Activated CD4-positive, alpha-beta T cell treated with anti-CD3 and anti-CD28 coated beads, Interleukin-2, amount 10 ng/mL, durations not matched to agents 7 days and 5 days (primary cell): ENCODE measurements around the gene ZNF609. TPM values are rescaled to one million over a fixed set of nuclear protein-coding genes. Genes with fewer than 3 reads are reported as not detected.

Experiments used
- CTCF ChIA-PET: fragments of 350-600 bp; sonication (Branson Sonifier 250); formaldehyde crosslinking; loops from one replicate; lab custom pipeline; 2021; ENCODE audit warnings: antibody characterized with exemption; lab: Charles Lee
- POLR2A ChIA-PET: fragments of 350-600 bp; sonication (Branson Sonifier 250); formaldehyde crosslinking; loops from one replicate; lab custom pipeline; 2021; ENCODE audit warnings: antibody characterized with exemption; lab: Charles Lee
- DNase-seq: peaks from one replicate; pipeline ENCODE4 v3.0.0-alpha.2; 2020
- H3K27ac Mint-ChIP-seq: one replicate; pipeline ENCODE4 v1.8.0; 2021; ENCODE audit warnings: mild to moderate bottlenecking, moderate library complexity, mixed read lengths
- H3K27me3 Mint-ChIP-seq: one replicate; pipeline ENCODE4 v1.8.0; 2021; ENCODE audit warnings: mixed read lengths
- H3K36me3 Mint-ChIP-seq: one replicate; pipeline ENCODE4 v1.8.0; 2021; ENCODE audit warnings: low read depth, mixed read lengths
- H3K4me1 Mint-ChIP-seq: one replicate; pipeline ENCODE4 v1.8.0; 2021; ENCODE audit warnings: mixed read lengths
- H3K4me3 Mint-ChIP-seq: one replicate; pipeline ENCODE4 v1.8.0; 2021; ENCODE audit warnings: mild to moderate bottlenecking, moderate library complexity, mixed read lengths
- H3K9me3 Mint-ChIP-seq: one replicate; pipeline ENCODE4 v1.8.0; 2021; ENCODE audit warnings: mixed read lengths
- total RNA-seq, 2 experiments: library from RNA; stranded (reverse); gene quantifications; one replicate each; pipeline ENCODE4 v1.2.3, GENCODE V29; 2021

The ZNF609 gene
- total RNA-seq, 2 experiments from 2014 or later = 38.9 to 42.1 TPM

DNA sequence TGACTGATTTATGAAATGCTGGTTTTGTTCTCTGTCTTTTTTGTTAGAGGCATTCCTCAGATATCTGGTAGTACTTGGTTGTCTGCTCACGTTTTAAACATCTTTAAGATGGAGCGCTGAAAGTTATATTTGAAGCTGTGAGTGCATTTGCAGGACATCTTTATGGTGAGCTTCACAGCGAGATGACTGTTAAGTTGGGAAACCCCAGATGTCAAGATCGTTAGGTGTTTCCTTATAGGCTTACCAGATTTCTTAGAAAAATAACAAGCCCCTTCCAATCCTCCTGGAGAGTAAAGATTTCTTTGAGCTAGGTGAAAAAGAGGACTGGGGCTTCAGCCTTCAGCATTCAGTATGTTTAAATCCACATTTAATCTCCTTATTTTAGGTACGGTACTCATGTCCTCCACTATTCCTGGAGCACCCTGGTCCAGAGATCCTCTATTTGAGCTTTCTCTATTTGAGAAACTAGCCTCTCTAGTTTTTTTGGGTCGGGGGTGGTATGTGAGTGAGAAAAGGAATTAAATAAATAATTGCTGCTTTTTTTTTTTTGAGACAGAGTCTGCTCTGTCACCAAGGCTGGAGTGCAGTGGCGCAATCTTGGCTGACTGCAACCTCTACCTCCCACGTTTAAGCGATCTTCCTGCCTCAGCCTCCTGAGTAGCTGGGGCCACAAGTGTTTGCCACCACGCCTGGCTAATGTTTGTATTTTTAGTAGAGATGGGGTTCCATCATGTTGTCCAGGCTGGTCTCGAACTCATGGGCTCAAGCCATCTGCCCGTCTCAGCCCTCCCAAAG, 72.3 kb downstream of the ZNF609 start:
- Mint-ChIP-seq H3K4me3 (no peak overlapping the region), H3K9me3 (peaks cover 5% of the 10 kb centered on the region), H3K4me1 (peaks cover 53% of the 10 kb centered on the region), H3K27me3 (no peaks in the 10 kb centered on the region), H3K36me3 (peaks cover 32% of the 10 kb centered on the region), H3K27ac (no peak overlapping the region)
- no peak for DNase-seq
- ChIA-PET POLR2A (no interaction called here), CTCF (interaction anchor here (0.6 to 1.1 kb wide), 3 partner anchors 10 to 85 kb away, joined by 3 to 5 read pairs (median 4); no protein-coding TSS in a partner anchor)

DNA sequence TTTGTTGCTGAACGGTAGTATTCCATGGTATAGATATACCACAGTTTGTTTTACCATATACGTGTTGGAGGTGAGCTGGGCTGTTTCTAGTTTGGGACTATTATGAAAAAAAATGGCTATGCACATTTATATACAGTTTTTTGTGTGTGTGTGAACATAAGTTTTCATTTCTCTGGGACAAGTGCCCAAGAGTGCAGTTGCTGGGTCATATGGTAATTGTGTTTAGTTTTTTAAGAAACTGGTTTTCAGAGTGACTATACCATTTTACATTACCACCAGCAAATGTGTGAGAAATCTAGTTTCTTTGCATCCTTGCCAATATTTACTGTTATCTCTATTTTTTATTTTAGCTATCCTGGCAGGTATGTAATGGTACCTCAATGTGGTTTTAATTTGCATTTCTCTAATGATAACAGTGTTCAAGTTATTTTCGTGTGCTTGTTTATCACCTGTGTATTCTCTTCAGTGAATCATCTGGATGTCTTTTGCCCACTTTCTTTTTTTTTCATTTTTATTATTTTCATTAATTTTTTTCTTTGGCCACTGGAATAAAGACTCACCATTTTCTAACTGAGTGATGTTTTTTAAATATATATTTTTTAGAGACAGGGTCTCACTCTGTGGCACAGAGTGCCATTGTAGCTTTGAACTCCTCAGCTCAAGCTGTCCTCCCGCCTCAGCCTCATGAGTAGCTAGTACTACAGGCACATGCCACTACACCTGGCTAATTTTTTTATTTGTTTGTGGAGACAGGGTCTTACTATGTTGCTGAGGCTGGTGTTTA, 75.3 kb downstream of the ZNF609 start:
- Mint-ChIP-seq H3K27me3 (no peaks in the 10 kb centered on the region), H3K36me3 (peaks cover 16% of the 10 kb centered on the region), H3K4me3 (no peak overlapping the region), H3K27ac (peak overlapping the region; percentile 19), H3K4me1 (peaks cover 43% of the 10 kb centered on the region), H3K9me3 (no peaks in the 10 kb centered on the region)
- ChIA-PET CTCF (interaction anchor here (0.6 to 0.7 kb wide), 4 partner anchors 10 to 703 kb away, joined by 3 read pairs; no protein-coding TSS in a partner anchor), POLR2A (no interaction called here)
- DNase-seq = no peak

DNA sequence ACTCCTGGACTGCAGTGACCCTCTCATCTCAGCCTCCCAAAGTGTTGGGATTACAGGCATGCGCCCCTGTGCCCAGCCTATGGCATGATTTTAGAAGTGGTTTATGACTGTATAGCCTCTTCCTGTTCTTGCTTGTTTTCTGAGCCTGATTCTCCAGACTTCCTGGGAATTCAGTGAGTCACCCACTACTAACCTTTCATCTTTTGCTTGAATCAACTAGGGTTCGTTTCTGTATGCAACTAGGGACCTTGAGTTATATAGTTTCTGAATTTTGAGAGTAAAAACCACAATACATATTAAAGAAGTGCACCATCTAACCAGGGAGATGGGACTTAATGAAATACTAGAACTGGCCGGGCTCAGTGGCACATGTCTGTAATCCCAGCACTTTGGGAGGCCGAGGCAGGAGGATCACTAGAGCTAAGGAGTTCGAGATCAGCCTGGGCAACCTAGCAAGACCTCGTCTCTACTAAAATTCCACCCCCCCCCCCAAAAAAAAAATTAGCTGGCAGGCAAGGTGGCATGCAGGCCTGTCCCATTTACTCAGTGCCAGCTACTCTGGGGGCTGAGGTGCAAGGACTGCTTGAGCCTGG, 76.0 kb downstream of the ZNF609 start:
- POLR2A ChIA-PET = no interaction called here
- Mint-ChIP-seq H3K9me3 (no peaks in the 10 kb centered on the region), H3K4me1 (peaks cover 38% of the 10 kb centered on the region), H3K36me3 (peaks cover 16% of the 10 kb centered on the region), H3K27me3 (no peaks in the 10 kb centered on the region), H3K4me3 (no peak overlapping the region), H3K27ac (peak overlapping the region; percentile 10)
- CTCF ChIA-PET = interaction anchor here (0.6 kb wide), 1 partner anchor 36 kb away, joined by 3 read pairs; no protein-coding TSS in a partner anchor
- DNase-seq = no peak

DNA sequence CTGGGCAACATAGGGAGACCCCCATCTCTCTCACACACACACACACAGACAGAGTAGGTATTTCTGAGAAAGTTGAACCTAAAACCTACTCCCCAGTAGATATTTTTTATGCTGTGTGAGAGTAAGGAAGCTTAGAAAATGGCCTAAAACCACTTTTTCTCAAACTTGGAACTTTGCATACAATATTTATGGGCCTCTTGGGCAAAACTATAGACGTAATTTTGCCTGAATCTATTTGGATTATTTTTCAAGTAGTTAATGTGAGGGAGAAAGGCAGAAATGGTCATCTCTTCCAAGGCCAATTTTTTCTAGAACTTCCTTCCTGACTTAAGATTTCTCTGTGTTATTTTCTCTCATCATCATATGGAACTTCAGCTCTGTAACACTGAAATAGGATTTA, 81.7 kb downstream of the ZNF609 start:
- Mint-ChIP-seq H3K4me3 (no peak overlapping the region), H3K9me3 (no peaks in the 10 kb centered on the region), H3K36me3 (peaks cover 7% of the 10 kb centered on the region), H3K27me3 (no peaks in the 10 kb centered on the region), H3K4me1 (peaks cover 12% of the 10 kb centered on the region), H3K27ac (no peak overlapping the region)
- DNase-seq = no peak
- ChIA-PET CTCF (no interaction called here), POLR2A (no interaction called here)

DNA sequence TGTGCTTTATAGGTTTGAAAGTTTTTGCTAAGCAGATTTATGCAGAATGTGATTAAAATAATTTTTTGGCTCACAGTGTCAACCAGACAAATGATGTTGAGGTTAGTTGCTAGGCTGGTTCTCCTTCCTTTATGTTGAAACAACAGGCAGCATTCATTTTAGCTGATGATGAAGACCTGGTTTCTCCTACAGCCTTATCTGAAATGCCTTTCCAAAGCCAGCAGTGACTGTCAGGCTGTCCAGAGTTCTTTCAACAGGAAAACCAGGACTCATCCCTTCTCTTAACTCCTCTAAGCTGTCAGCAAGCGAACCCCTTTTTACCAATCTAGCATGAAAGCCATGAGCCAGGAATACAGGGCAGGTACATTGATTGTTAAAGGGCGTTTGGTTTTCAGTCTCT, 84.1 kb downstream of the ZNF609 start:
- DNase-seq = no peak
- Mint-ChIP-seq H3K27me3 (no peaks in the 10 kb centered on the region), H3K4me3 (no peak overlapping the region), H3K36me3 (peaks cover 11% of the 10 kb centered on the region), H3K4me1 (peaks cover 12% of the 10 kb centered on the region), H3K9me3 (no peaks in the 10 kb centered on the region), H3K27ac (no peak overlapping the region)
- ChIA-PET POLR2A (no interaction called here), CTCF (no interaction called here)

DNA sequence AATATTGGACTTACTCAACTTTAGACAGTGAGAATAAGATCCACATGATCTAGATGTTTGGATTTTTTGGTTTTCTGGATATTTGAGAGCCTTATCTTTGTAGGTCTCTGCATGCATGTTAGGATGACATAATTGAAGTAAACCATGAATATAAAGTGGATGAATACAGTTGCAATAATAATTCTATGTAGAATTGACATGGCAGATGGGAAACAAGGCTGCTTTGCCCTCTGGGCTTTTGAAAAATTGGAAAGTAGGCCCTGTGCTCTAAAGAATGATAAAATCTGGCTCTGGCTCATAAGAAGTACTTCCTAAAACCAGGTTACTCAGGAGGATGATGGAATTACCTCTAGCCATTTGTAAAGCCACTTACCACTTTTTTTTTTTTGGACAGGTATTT, 86.9 kb downstream of the ZNF609 start:
- CTCF ChIA-PET = no interaction called here
- H3K4me1 Mint-ChIP-seq = peaks cover 12% of the 10 kb centered on the region
- no peaks in the 10 kb centered on the region for H3K9me3 Mint-ChIP-seq
- H3K36me3 Mint-ChIP-seq = peaks cover 14% of the 10 kb centered on the region
- DNase-seq = no peak
- no peaks in the 10 kb centered on the region for H3K27me3 Mint-ChIP-seq
- H3K27ac Mint-ChIP-seq = no peak overlapping the region
- POLR2A ChIA-PET = no interaction called here
- H3K4me3 Mint-ChIP-seq = no peak overlapping the region

DNA sequence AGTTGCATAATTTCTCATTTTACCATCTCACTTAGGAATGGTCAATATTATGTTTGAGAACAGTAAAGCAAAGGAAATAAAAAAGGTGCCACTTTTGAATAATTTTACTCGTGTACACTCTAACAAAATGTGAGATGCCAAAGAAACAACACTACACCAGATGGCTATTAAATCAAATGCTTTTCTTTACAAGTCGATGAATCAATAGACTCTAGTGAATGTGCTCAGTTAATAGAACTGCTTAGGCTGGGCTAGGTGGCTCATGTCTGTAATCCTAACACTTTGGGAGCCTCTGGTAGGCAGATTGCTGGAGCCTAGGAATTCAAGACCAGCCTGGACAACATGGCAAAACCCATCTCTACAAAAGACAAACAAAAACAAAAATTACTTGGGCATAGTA, 87.9 kb downstream of the ZNF609 start:
- DNase-seq = no peak
- CTCF ChIA-PET = no interaction called here
- H3K4me1 Mint-ChIP-seq = peaks cover 12% of the 10 kb centered on the region
- H3K4me3 Mint-ChIP-seq = no peak overlapping the region
- H3K36me3 Mint-ChIP-seq = peaks cover 14% of the 10 kb centered on the region
- POLR2A ChIA-PET = no interaction called here
- no peaks in the 10 kb centered on the region for H3K27me3 Mint-ChIP-seq
- no peak overlapping the region for H3K27ac Mint-ChIP-seq
- no peaks in the 10 kb centered on the region for H3K9me3 Mint-ChIP-seq

DNA sequence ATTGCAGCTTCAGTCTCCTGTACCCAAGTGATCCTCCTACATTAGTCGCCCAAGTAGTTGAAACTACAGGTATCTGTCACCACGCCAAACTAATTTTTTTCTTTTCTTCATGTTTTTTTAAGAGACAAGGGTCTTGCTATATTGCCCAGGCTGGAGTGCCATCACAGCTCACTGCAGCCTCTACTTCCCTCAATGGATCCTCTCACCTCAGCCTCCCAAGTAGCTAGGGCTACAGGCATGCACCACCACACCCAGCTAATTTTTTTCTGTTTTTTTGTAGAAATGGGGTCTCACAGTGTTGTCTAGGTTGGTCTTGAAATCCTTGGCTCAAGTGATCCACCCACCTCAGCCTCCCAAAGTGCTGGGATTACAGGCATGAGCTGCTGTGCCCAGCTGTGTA, 89.5 kb downstream of the ZNF609 start:
- POLR2A ChIA-PET = no interaction called here
- peaks cover 4% of the 10 kb centered on the region for H3K4me1 Mint-ChIP-seq
- H3K27ac Mint-ChIP-seq = peak overlapping the region; percentile 60
- no peaks in the 10 kb centered on the region for H3K27me3 Mint-ChIP-seq
- H3K9me3 Mint-ChIP-seq = no peaks in the 10 kb centered on the region
- peaks cover 14% of the 10 kb centered on the region for H3K36me3 Mint-ChIP-seq
- CTCF ChIA-PET = interaction anchor here (1.0 to 1.3 kb wide), 3 partner anchors 9 to 83 kb away, joined by 3 to 5 read pairs (median 3); no protein-coding TSS in a partner anchor
- H3K4me3 Mint-ChIP-seq = no peak overlapping the region
- DNase-seq = no peak

DNA sequence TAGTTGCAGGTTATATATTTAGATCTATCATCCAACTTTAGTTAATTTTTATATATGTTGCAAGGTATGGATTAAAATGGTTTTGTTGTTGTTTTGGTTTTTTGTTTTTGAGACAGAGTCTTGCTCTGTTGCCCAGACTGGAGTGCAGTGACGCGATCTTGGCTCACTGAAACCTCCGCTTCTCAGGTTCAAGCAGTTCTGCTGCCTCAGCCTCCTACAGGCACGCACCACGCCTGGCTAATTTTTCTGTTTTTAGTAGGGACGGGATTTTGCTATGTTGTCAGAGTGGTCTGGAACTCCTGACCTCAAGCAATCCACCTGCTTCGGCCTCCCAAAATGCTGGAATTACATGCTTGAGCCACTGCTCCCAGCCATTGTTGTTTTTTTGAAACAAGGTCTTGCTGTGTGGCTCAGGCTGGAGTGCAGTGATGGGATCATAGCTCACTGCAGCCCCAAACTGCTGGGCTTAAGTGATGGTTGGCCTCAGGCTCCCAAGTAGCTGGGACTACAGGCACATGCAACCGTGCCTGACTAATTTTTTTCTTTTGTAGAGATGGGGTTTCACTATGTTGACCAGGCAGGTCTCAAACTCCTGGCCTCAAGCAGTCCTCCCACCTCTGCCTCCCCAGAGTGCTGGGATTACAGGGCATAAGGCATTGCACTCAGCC, 92.0 kb downstream of the ZNF609 start:
- no peak for DNase-seq
- Mint-ChIP-seq H3K36me3 (peaks cover 8% of the 10 kb centered on the region), H3K9me3 (no peaks in the 10 kb centered on the region), H3K4me1 (peaks cover 3% of the 10 kb centered on the region), H3K27ac (no peak overlapping the region), H3K4me3 (no peak overlapping the region), H3K27me3 (no peaks in the 10 kb centered on the region)
- CTCF ChIA-PET = no interaction called here
- POLR2A ChIA-PET = no interaction called here

DNA sequence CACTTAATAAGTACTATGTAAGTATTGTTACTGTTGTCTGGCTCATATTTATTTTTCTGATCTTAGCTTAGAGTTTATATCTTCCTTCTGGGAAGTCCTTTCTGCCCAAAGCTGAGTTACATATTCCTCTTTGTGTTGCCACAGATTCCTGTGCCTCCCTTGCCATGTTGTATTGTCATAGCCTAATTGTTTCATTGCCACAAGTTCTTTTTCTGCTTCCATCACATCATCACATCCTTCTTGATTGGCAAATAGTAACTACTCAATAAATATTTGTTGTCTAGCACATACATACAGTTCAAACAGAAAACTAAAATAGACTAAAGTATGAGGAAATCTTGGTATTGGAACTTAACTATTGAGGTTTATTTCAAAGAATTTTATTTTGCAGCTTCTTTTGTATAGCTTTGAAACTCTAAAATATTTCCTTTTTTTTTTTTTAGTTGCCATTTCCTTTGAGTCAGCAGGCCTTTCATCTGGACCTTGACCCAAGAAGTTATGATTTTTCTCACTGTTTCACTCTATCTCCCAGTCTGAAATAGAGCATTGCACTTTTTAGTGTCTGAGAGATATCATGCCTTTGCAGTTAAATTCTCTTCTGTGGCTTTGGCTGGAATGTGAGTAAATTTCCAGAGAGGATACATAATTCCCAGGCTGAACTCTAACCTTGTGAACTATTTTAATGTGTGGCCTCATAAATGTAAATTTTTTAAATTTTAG, 98.2 kb downstream of the ZNF609 start:
- H3K36me3 Mint-ChIP-seq = peaks cover 12% of the 10 kb centered on the region
- POLR2A ChIA-PET = interaction anchor here (0.6 kb wide), 1 partner anchor 119 kb away, joined by 3 read pairs; no protein-coding TSS in a partner anchor
- DNase-seq = no peak
- peaks cover 21% of the 10 kb centered on the region for H3K4me1 Mint-ChIP-seq
- H3K9me3 Mint-ChIP-seq = no peaks in the 10 kb centered on the region
- H3K27me3 Mint-ChIP-seq = no peaks in the 10 kb centered on the region
- no peak overlapping the region for H3K27ac Mint-ChIP-seq
- H3K4me3 Mint-ChIP-seq = no peak overlapping the region
- CTCF ChIA-PET = interaction anchor here (0.7 to 1.3 kb wide), 8 partner anchors 8 to 98 kb away, joined by 3 to 5 read pairs (median 3); no protein-coding TSS in a partner anchor

DNA sequence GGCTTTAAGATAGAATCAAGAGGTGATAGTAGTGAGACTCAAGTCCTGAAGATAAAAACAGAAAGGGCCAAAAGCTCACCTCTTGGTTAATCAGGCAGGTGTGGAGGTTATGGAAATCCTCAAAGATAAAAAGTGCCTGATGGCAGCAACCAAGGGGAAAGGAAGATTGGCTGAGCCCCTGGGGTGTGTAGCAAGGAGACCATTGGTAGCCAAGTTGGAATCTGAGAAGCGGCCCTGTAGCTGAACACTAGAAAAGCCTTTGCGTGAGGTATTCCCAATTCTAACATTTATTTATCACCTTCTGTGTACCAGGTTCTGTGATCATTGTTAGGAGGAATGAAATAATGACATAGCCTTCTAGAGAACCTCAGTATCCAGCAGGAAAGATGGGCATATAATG, 98.9 kb downstream of the ZNF609 start:
- no peak overlapping the region for H3K4me3 Mint-ChIP-seq
- DNase-seq = no peak
- H3K4me1 Mint-ChIP-seq = peaks cover 22% of the 10 kb centered on the region
- H3K27ac Mint-ChIP-seq = no peak overlapping the region
- no peaks in the 10 kb centered on the region for H3K27me3 Mint-ChIP-seq
- no peaks in the 10 kb centered on the region for H3K9me3 Mint-ChIP-seq
- H3K36me3 Mint-ChIP-seq = peaks cover 12% of the 10 kb centered on the region
- CTCF ChIA-PET = interaction anchor here (0.5 to 1.3 kb wide), 10 partner anchors 8 to 98 kb away, joined by 3 to 5 read pairs (median 3); no protein-coding TSS in a partner anchor
- POLR2A ChIA-PET = no interaction called here

DNA sequence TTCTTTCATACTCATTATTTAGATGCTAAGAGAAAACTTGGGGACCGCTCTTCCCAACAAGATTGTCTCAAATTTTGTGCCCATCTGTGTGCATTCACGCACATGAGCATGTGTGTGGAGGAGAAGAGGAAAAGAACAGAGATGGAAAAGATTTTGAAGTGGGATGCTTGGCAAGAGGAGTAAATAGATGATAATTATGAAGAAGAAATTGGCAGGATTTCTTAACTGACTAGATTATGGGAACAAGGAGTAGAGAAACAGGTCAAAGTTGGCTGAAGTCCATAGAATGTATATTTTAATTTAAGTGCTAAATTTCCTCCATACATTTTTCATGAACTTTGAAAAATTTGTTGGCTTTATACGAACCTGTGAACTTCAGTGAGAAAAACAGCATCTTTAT, 100.1 kb downstream of the ZNF609 start:
- DNase-seq = no peak
- Mint-ChIP-seq H3K4me3 (no peak overlapping the region), H3K36me3 (peaks cover 15% of the 10 kb centered on the region), H3K27ac (no peak overlapping the region), H3K27me3 (no peaks in the 10 kb centered on the region), H3K4me1 (peaks cover 26% of the 10 kb centered on the region), H3K9me3 (no peaks in the 10 kb centered on the region)
- ChIA-PET POLR2A (no interaction called here), CTCF (no interaction called here)
